Keratinocyte (primary cell): ENCODE measurements around the gene TXNDC12.
"Not testable (repeated sequence)": the region's sequence is repeated elsewhere in the genome, so short reads cannot be mapped to it uniquely, and the experiment has no call there.

Source experiments
- EZH2 ChIP-seq: IDR thresholded peaks from one replicate; pipeline ENCODE4 v1.6.1; 2012; ENCODE audit warnings: inconsistent platforms, mild to moderate bottlenecking, low read length, moderate library complexity
- TF ChIP-seq, protein P1 (sequence below), 3 experiments: IDR thresholded peaks in 1 of 3; conservative IDR thresholded peaks in 1 of 3; optimal IDR thresholded peaks in 1 of 3; 2 replicates in 2 of 3; 3 replicates in 1 of 3; pipeline versions ENCODE3 to v1.5.1; 2011; ENCODE audit warnings: low read length in 3 of 3, mild to moderate bottlenecking in 3 of 3, moderate library complexity in 2 of 3, control low read depth in 1 of 3, inconsistent platforms in 1 of 3; ENCODE audit not compliant: insufficient read depth in 2 of 3; ENCODE audit errors: extremely low read depth in 1 of 3

DNA sequence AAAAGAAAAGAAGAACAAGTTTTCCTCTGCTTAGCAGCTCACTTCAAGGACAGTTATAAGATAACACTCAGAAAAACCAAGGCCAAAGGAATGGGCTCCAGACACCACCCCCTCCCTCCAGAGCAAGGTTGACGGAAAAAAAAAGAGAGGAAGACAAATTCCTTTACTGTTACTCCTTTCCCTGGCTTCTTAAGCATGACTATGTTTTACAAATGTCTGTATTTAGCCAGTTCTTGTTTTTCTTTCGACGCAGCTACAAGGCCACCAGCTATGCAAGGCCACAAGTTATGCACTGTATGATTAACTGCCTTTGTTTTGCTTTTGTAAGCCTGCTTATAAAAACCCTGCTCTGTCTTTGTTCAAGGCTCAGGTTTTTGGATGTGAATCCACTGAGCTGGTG, 49.4 kb downstream of the TXNDC12 start:
- TF ChIP-seq, protein P1, sequence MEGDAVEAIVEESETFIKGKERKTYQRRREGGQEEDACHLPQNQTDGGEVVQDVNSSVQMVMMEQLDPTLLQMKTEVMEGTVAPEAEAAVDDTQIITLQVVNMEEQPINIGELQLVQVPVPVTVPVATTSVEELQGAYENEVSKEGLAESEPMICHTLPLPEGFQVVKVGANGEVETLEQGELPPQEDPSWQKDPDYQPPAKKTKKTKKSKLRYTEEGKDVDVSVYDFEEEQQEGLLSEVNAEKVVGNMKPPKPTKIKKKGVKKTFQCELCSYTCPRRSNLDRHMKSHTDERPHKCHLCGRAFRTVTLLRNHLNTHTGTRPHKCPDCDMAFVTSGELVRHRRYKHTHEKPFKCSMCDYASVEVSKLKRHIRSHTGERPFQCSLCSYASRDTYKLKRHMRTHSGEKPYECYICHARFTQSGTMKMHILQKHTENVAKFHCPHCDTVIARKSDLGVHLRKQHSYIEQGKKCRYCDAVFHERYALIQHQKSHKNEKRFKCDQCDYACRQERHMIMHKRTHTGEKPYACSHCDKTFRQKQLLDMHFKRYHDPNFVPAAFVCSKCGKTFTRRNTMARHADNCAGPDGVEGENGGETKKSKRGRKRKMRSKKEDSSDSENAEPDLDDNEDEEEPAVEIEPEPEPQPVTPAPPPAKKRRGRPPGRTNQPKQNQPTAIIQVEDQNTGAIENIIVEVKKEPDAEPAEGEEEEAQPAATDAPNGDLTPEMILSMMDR (optimal IDR thresholded peaks at IDR 0.05 in 1 of 3, IDR thresholded peaks at IDR 0.05 in 1 of 3, conservative IDR thresholded peaks at IDR 0.05 in 1 of 3; ENCODE audit: extremely low read depth in 1 of 3, insufficient read depth in 2 of 3, low read length in 3 of 3): not testable (repeated sequence)
- TF ChIP-seq EZH2: not testable (repeated sequence)
